HepG2 (cell line): Measurements from ENCODE around the gene ROMO1. TPM values are rescaled to one million over a fixed set of nuclear protein-coding genes. Genes with fewer than 3 reads are reported as not detected.
"Not testable (repeated sequence)": the region's sequence is repeated elsewhere in the genome, so short reads cannot be mapped to it uniquely, and the experiment has no call there.

Experiments used
- ATAC-seq: fragments of 200-7000 bp; cut with Tn5 transposase; 3 replicates; pipeline ENCODE4 v1.9.1; 2020; ENCODE audit warnings: mild to moderate bottlenecking, moderate library complexity
- BruUV-seq: library from RNA; stranded (reverse); fragments of 400-500 nt; replicated peaks from 2 replicates; lab custom pipeline; 2021; lab: Mats Ljungman, UMichigan
- CTCF ChIA-PET: fragments of 300-600 bp; formaldehyde crosslinking; extraction: SDS; loops from one replicate; lab custom pipeline; 2021; ENCODE audit warnings: low total read pairs, inconsistent platforms, low intra/inter-chr PET ratio; lab: Yijun Ruan, JAX
- POLR2A ChIA-PET: fragments of 350-600 bp; sonication (Branson Sonifier 250); formaldehyde crosslinking; loops from one replicate; lab custom pipeline; 2020; ENCODE audit warnings: antibody characterized with exemption, inconsistent platforms; lab: Yijun Ruan, JAX
- DNase-seq: peaks from one replicate; pipeline ENCODE4 v3.0.0-alpha.2; 2015; ENCODE audit warnings: low spot score
- FAIRE-seq: peaks from 3 replicates; lab custom pipeline; 2011; peaks lifted over from hg19 to GRCh38; lab: Jason Lieb, UNC
- H2AFZ ChIP-seq: one replicate; pipeline ENCODE4 v1.6.1; 2011; ENCODE audit warnings: low read length, inconsistent platforms
- H3K27ac ChIP-seq: fragments of 300-600 bp; 3 replicates; pipeline ENCODE4 v1.8.0; 2011; ENCODE audit warnings: mixed run types, mild to moderate bottlenecking, mixed read lengths, low read length, inconsistent platforms; ENCODE audit not compliant: insufficient read depth; ENCODE audit errors: extremely low read length
- H3K27me3 ChIP-seq, 2 experiments: fragments of 200-600 bp in 1 of 2; 2 replicates in 1 of 2; 3 replicates in 1 of 2; pipeline versions ENCODE4 v1.6.0 to v1.8.0; 2011; ENCODE audit warnings: low read length in 2 of 2, mild to moderate bottlenecking in 2 of 2, moderate library complexity in 2 of 2, inconsistent platforms in 1 of 2; ENCODE audit not compliant: insufficient read depth in 2 of 2, control insufficient read depth in 1 of 2
- H3K36me3 ChIP-seq, 2 experiments: fragments of 200-600 bp in 1 of 2; replicated peaks in 1 of 2; 2 replicates in 1 of 2; 3 replicates in 1 of 2; pipeline versions ENCODE4 v1.5.1 to v1.8.0; 2011; ENCODE audit warnings: low read length in 2 of 2, inconsistent platforms in 1 of 2; ENCODE audit not compliant: insufficient read depth in 2 of 2, control insufficient read depth in 1 of 2
- H3K4me1 ChIP-seq: 2 replicates; pipeline ENCODE4 v1.5.1; 2012; ENCODE audit warnings: low read length, inconsistent platforms; ENCODE audit not compliant: insufficient read depth
- H3K4me2 ChIP-seq: 2 replicates; pipeline ENCODE4 v1.6.0; 2011; ENCODE audit warnings: low read depth, low read length, inconsistent platforms
- H3K4me3 ChIP-seq, 3 experiments: fragments of 200-600 bp in 1 of 3; sonication (generic), shearing (Covaris generic) in 1 of 3; replicated peaks in 1 of 3; 2 replicates each; pipeline ENCODE4 v1.5.1; 2011 to 2016; ENCODE audit warnings: low read length in 3 of 3, inconsistent platforms in 2 of 3, low read depth in 2 of 3, mild to moderate bottlenecking in 2 of 3, control low read depth in 1 of 3, mixed read lengths in 1 of 3; ENCODE audit not compliant: insufficient read depth in 1 of 3
- H3K79me2 ChIP-seq: one replicate; pipeline ENCODE4 v1.6.1; 2011; ENCODE audit warnings: low read length, inconsistent platforms; ENCODE audit not compliant: insufficient read depth
- H3K9ac ChIP-seq: 2 replicates; pipeline ENCODE4 v1.6.0; 2011; ENCODE audit warnings: mild to moderate bottlenecking, low read depth, low read length, inconsistent platforms; ENCODE audit not compliant: insufficient read depth
- H3K9me3 ChIP-seq: 2 replicates; pipeline ENCODE4 v1.5.1; 2012; ENCODE audit warnings: mild to moderate bottlenecking, low read length
- H4K20me1 ChIP-seq: 2 replicates; pipeline ENCODE4 v1.6.0; 2011; ENCODE audit warnings: inconsistent platforms, mild to moderate bottlenecking, low read length, moderate library complexity; ENCODE audit not compliant: insufficient read depth
- AGO2 ChIP-seq: fragments of 200-400 bp; formaldehyde crosslinking; optimal IDR thresholded peaks from 2 replicates; pipeline ENCODE3; 2017; ENCODE audit warnings: mild to moderate bottlenecking, low read depth, low read length, moderate library complexity
- ATF7-NPFF ChIP-seq: sonication (generic); formaldehyde crosslinking; IDR thresholded peaks from 2 replicates; pipeline ENCODE4 v1.8.1; 2023; ENCODE audit warnings: mild to moderate bottlenecking, low read depth, missing genetic modification reagents, moderate library complexity
- CC2D1A ChIP-seq: sonication (generic); formaldehyde crosslinking; IDR thresholded peaks from 2 replicates; pipeline ENCODE4 v1.8.1; 2023; ENCODE audit warnings: mild to moderate bottlenecking, missing genetic modification reagents
- FUBP1 ChIP-seq: sonication (generic); formaldehyde crosslinking; IDR thresholded peaks from 2 replicates; pipeline ENCODE4 v1.5.1; 2020; ENCODE audit warnings: missing genetic modification reagents, mild to moderate bottlenecking, borderline replicate concordance
- HNF4G ChIP-seq, 2 experiments: sonication (generic) in 1 of 2; formaldehyde crosslinking in 1 of 2; IDR thresholded peaks; 2 replicates each; pipeline versions ENCODE4 v1.4.0 to v1.6.1; 2011 to 2020; ENCODE audit warnings: borderline replicate concordance in 2 of 2, low read depth in 2 of 2, mild to moderate bottlenecking in 2 of 2, low read length in 1 of 2, missing genetic modification reagents in 1 of 2, moderate library complexity in 1 of 2
- PAF1 ChIP-seq: IDR thresholded peaks from 2 replicates; pipeline ENCODE4 v1.6.1; 2016; ENCODE audit warnings: missing genetic modification reagents, missing compliant biosample characterization
- POLR2AphosphoS2 ChIP-seq: IDR thresholded peaks from 2 replicates; pipeline ENCODE4 v1.6.1; 2011; ENCODE audit warnings: low read depth, low read length, improper control_type of control experiment
- POLR2G ChIP-seq: fragments of 200-400 bp; formaldehyde crosslinking; IDR thresholded peaks from 2 replicates; pipeline ENCODE4 v1.6.1; 2018; ENCODE audit warnings: mild to moderate bottlenecking, low read depth, low read length, moderate library complexity
- RBFOX2 ChIP-seq: fragments of 200-400 bp; formaldehyde crosslinking; IDR thresholded peaks from 2 replicates; pipeline ENCODE4 v1.6.1; 2017; ENCODE audit warnings: low read depth, mild to moderate bottlenecking, low read length
- RBM22 ChIP-seq: fragments of 200-400 bp; formaldehyde crosslinking; optimal IDR thresholded peaks from 2 replicates; pipeline ENCODE3; 2017; ENCODE audit warnings: mild to moderate bottlenecking, low read length, moderate library complexity
- SP5 ChIP-seq: IDR thresholded peaks from 2 replicates; pipeline ENCODE4 v1.6.1; 2016; ENCODE audit warnings: low read depth, borderline replicate concordance
- WGBS: methylation state at CpG from one replicate; pipeline ENCODE4 v1.1.6; 2017; ENCODE audit warnings: low lambda C conversion rate; 5-methylcytosine and 5-hydroxymethylcytosine counted together
- in situ Hi-C: cut with HindIII; loops from 2 replicates; pipeline ENCODE4 v1.10.0; 2017; ENCODE audit warnings: low pct_unique_long_range_greater_than_20kb; ENCODE audit not compliant: extremely low pct_ligation_motif_present
- intact Hi-C: fragments of 100-400 bp; cut with micrococcal nuclease; formaldehyde crosslinking; loops from one replicate; pipeline ENCODE4 v1.10.0; 2022; ENCODE audit not compliant: unreplicated experiment
- polyA plus RNA-seq, 8 experiments: library from polyadenylated mRNA; depleted of rRNA in 3 of 8; stranded (reverse) in 7 of 8; unstranded in 1 of 8; fragments of >200 nt; fragmentation: Illumina TruSeq in 4 of 8; extraction: Trizol in 4 of 8; gene quantifications; 2 replicates each; pipeline versions ENCODE4 v1.2.1 to v1.2.3, GENCODE V29; 2011 to 2016; ENCODE audit warnings: low read depth in 4 of 8, missing spikeins in 1 of 8, mixed read lengths in 1 of 8; ENCODE audit not compliant: insufficient read depth in 1 of 8
- total RNA-seq, 5 experiments: library from RNA; depleted of rRNA; stranded (reverse); fragments of >200 nt; fragmentation: Illumina TruSeq; extraction: Trizol; gene quantifications; 2 replicates each; pipeline ENCODE4 v1.2.3, GENCODE V29; 2016; ENCODE audit warnings: low read depth in 1 of 5

ROMO1 gene
- total and polyA plus RNA-seq, 2 of the 13 experiments (the other 11 are each of a cell fraction or from before 2014, with no cell fraction given), result 636 to 755 TPM

- H3K27me3 ChIP-seq; H3K9ac ChIP-seq; H3K4me2 ChIP-seq; H3K4me3 ChIP-seq; in situ Hi-C loops; CTCF ChIA-PET; H3K27ac ChIP-seq; FAIRE-seq; intact Hi-C loops; H3K9me3 ChIP-seq; H2AFZ ChIP-seq; BruUV-seq; DNase-seq; H3K4me1 ChIP-seq; TF ChIP-seq HNF4G (IDR thresholded peaks at IDR 0.05; ENCODE audit: borderline replicate concordance, low read depth, low read length): not testable (repeated sequence)
- over 99% methylated on average over 4 of the region's 4 CpGs for WGBS
- Histone ChIP-seq H3K36me3 (peaks cover 71 to 95% of the 10 kb centered on the region in 2 experiments), H4K20me1 (peaks cover 97% of the 10 kb centered on the region), H3K79me2 (peaks cover 87% of the 10 kb centered on the region)
- peak; percentile 7 for ATAC-seq
- POLR2A ChIA-PET, result interaction anchor here (0.9 to 16.7 kb wide), 4 partner anchors 10 to 15 kb away, joined by 3 to 319 read pairs (median 5); partner anchors contain the start of genes NFS1 and ROMO1
- TF ChIP-seq CC2D1A (CRISPR knock-in tag) (0 out of 2 replicates have a peak, but pooled peaks have one; percentile 19), RBFOX2 (peak; percentile 53; the same call in 1 of the 2 replicates), POLR2G (peak; percentile 57; the same call in 1 of the 2 replicates), HNF4G (CRISPR knock-in tag; IDR thresholded peaks at IDR 0.05; ENCODE audit: borderline replicate concordance, low read depth) (0 out of 2 replicates have a peak, but pooled peaks have one; percentile 33), ATF7-NPFF (CRISPR knock-in tag) (0 out of 2 replicates have a peak, but pooled peaks have one; percentile 47), FUBP1 (CRISPR knock-in tag) (peak; percentile 8; the same call in 1 of the 2 replicates), AGO2 (peak; percentile 79), SP5 (peak; percentile 4; the same call in 1 of the 2 replicates), PAF1 (CRISPR knock-in tag) (0 out of 2 replicates have a peak, but pooled peaks have one; percentile 10), POLR2AphosphoS2 (0 out of 2 replicates have a peak, but pooled peaks have one; percentile 91), RBM22 (peak; percentile 77)
Observed at GRCh38 chr20:35723275-35723639, 24.1 kb downstream of the ROMO1 start.
